ENCODE data around the gene CCDC184. TPM values are rescaled to one million over a fixed set of nuclear protein-coding genes. Genes with fewer than 3 reads are reported as not detected.

The CCDC184 gene
- total RNA-seq, 1 donor = 0.63 TPM

GRCh38 chr12:48179466-48179865 is 4.0 kb upstream of the CCDC184 start:
- TF ChIP-seq, protein P1, sequence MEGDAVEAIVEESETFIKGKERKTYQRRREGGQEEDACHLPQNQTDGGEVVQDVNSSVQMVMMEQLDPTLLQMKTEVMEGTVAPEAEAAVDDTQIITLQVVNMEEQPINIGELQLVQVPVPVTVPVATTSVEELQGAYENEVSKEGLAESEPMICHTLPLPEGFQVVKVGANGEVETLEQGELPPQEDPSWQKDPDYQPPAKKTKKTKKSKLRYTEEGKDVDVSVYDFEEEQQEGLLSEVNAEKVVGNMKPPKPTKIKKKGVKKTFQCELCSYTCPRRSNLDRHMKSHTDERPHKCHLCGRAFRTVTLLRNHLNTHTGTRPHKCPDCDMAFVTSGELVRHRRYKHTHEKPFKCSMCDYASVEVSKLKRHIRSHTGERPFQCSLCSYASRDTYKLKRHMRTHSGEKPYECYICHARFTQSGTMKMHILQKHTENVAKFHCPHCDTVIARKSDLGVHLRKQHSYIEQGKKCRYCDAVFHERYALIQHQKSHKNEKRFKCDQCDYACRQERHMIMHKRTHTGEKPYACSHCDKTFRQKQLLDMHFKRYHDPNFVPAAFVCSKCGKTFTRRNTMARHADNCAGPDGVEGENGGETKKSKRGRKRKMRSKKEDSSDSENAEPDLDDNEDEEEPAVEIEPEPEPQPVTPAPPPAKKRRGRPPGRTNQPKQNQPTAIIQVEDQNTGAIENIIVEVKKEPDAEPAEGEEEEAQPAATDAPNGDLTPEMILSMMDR (IDR thresholded peaks at IDR 0.05; ENCODE audit: insufficient read depth, low read length) = no peak
- no peak overlapping the region for H3K4me3 ChIP-seq (ENCODE audit: low read depth, low read length)
- DNase-seq (ENCODE audit: low read depth) = no peak

- TF ChIP-seq, protein P1 (IDR thresholded peaks at IDR 0.05; ENCODE audit: insufficient read depth, low read length) = no peak
- DNase-seq (ENCODE audit: low read depth) = no peak
- H3K4me3 ChIP-seq (ENCODE audit: low read depth, low read length) = no peak overlapping the region
These were observed 3.0 kb upstream of the CCDC184 start for GRCh38 chr12:48180424-48180823.

GRCh38 chr12:48180857-48181495 is 2.5 kb upstream of the CCDC184 start:
- no peak overlapping the region for H3K4me3 ChIP-seq (ENCODE audit: low read depth, low read length)
- TF ChIP-seq, protein P1 (IDR thresholded peaks at IDR 0.05; ENCODE audit: insufficient read depth, low read length) = no peak
- no peak for DNase-seq (ENCODE audit: low read depth)

DNA sequence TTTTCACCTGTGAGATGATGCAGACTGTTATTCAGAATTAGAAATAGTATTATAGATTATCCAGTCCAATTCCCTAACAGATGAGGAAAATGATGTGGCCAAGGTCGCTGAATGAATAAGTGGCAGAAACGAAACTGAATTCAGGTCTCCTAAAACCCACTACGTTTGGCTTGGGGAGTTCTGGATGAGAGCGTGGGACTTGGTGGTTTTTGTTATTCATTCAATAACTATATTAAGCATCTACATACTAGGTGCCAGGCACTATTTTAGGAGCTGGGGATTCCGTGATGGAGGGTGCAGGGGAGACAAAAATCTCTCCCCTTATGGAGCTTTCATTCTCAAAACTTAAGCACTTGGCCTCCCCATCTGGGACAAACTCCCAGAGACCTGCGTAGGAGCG is 813 bp upstream of the CCDC184 start:
- TF ChIP-seq, protein P1 (IDR thresholded peaks at IDR 0.05; ENCODE audit: insufficient read depth, low read length) = no peak
- no peak for DNase-seq (ENCODE audit: low read depth)
- peak overlapping the region; percentile 81 for H3K4me3 ChIP-seq (ENCODE audit: low read depth, low read length)

DNA sequence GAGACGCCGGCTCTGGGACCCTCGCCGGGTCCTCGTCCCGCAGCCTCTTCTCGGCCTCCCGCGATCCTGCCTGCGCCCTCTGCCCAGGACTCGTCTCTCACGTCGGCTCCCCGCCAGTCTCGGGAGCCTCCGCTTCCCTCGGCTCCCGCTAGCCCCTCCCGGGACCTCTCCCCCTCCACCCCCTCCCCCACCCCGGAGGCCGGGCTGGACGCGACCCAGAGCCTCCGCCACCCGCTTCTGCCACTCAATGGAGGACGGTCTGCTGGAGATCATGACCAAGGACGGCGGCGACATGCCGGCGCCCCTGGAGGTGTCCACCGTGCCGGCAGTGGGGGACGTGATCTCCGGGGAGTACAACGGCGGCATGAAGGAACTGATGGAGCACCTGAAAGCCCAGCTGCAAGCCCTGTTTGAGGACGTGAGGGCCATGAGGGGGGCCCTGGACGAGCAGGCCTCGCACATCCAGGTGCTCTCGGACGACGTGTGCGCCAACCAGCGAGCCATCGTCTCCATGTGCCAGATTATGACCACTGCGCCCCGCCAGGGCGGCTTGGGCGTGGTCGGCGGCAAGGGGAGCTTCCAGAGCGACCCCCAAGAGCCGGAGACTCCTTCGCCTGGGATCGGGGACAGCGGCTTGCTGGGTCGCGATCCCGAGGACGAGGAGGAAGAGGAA is 568 bp downstream of the CCDC184 start:
- TF ChIP-seq, protein P1 (IDR thresholded peaks at IDR 0.05; ENCODE audit: insufficient read depth, low read length) = no peak
- peak overlapping the region; percentile 81 for H3K4me3 ChIP-seq (ENCODE audit: low read depth, low read length)
- no peak for DNase-seq (ENCODE audit: low read depth)

GRCh38 chr12:48184549-48184922 is 1.1 kb downstream of the CCDC184 start:
- no peak overlapping the region for H3K4me3 ChIP-seq (ENCODE audit: low read depth, low read length)
- DNase-seq (ENCODE audit: low read depth) = no peak
- TF ChIP-seq, protein P1 (IDR thresholded peaks at IDR 0.05; ENCODE audit: insufficient read depth, low read length) = no peak

All from fibroblast of the aortic adventitia (primary cell).